Endothelial cell of umbilical vein (primary cell): ENCODE data around the gene KCNH8. TPM values are rescaled to one million over a fixed set of nuclear protein-coding genes. Genes with fewer than 3 reads are reported as not detected.

Source experiments
- BruUV-seq: library from RNA; stranded (reverse); fragments of 400-500 nt; replicated peaks from 2 replicates; lab custom pipeline; 2021; lab: Mats Ljungman, UMichigan
- CTCF ChIA-PET: fragments of 300-600, 350-600 bp; sonication (Branson Sonifier 250); formaldehyde crosslinking; loops from one replicate; lab custom pipeline; 2021; ENCODE audit warnings: antibody characterized with exemption, inconsistent platforms; lab: Charles Lee
- POLR2A ChIA-PET: fragments of 300-600, 350-600 bp; sonication (Branson Sonifier 250); formaldehyde crosslinking; loops from one replicate; lab custom pipeline; 2021; ENCODE audit warnings: antibody characterized with exemption, inconsistent platforms; lab: Charles Lee
- DNase-seq: peaks from one replicate; pipeline ENCODE4 v3.0.0-alpha.2; 2011; ENCODE audit warnings: low read depth, low spot score
- FAIRE-seq: peaks from 2 replicates; lab custom pipeline; 2011; peaks lifted over from hg19 to GRCh38; lab: Jason Lieb, UNC
- H2AFZ ChIP-seq: 2 replicates; pipeline ENCODE4 v1.6.0; 2012; ENCODE audit warnings: low read depth, low read length, control low read depth, inconsistent platforms
- H3K27ac ChIP-seq: 2 replicates; pipeline ENCODE4 v1.5.1; 2011; ENCODE audit warnings: low read depth, mild to moderate bottlenecking, control low read depth, low read length, moderate library complexity; ENCODE audit not compliant: insufficient read depth
- H3K27me3 ChIP-seq, 2 experiments: 2 replicates each; pipeline versions ENCODE4 v1.6.0 to v1.6.1; 2011; ENCODE audit warnings: low read length in 2 of 2, mixed read lengths in 1 of 2; ENCODE audit not compliant: control insufficient read depth in 2 of 2, insufficient read depth in 2 of 2
- H3K36me3 ChIP-seq, 2 experiments: 2 replicates in 1 of 2; 3 replicates in 1 of 2; pipeline ENCODE4 v1.5.1; 2011; ENCODE audit warnings: low read length in 2 of 2, mild to moderate bottlenecking in 1 of 2, moderate library complexity in 1 of 2; ENCODE audit not compliant: control insufficient read depth in 2 of 2, insufficient read depth in 2 of 2; ENCODE audit errors: extremely low read depth in 1 of 2
- H3K4me1 ChIP-seq: 3 replicates; pipeline ENCODE4 v1.5.1; 2011; ENCODE audit warnings: mild to moderate bottlenecking, low read length; ENCODE audit not compliant: control insufficient read depth, insufficient read depth; ENCODE audit errors: extremely low read depth
- H3K4me2 ChIP-seq: 2 replicates; pipeline ENCODE4 v1.6.1; 2011; ENCODE audit warnings: low read length, control low read depth, mixed read lengths; ENCODE audit not compliant: insufficient read depth
- H3K4me3 ChIP-seq, 3 experiments: fragments of 200-600 bp in 1 of 3; sonication (generic), shearing (Covaris generic) in 1 of 3; replicated peaks in 1 of 3; 2 replicates each; pipeline ENCODE4 v1.5.1; 2011 to 2016; ENCODE audit warnings: control low read depth in 3 of 3, low read length in 3 of 3, mild to moderate bottlenecking in 2 of 3, inconsistent platforms in 1 of 3, low read depth in 1 of 3, moderate library complexity in 1 of 3; ENCODE audit not compliant: insufficient read depth in 1 of 3
- H3K79me2 ChIP-seq: 2 replicates; pipeline ENCODE4 v1.6.0; 2012; ENCODE audit warnings: low read length, inconsistent platforms; ENCODE audit not compliant: control insufficient read depth, insufficient read depth
- H3K9ac ChIP-seq: replicated peaks from 2 replicates; pipeline ENCODE3; 2011; ENCODE audit warnings: low read length, control low read depth; ENCODE audit not compliant: insufficient read depth; ENCODE audit errors: extremely low read depth
- H3K9me1 ChIP-seq: replicated peaks from 3 replicates; pipeline ENCODE4 v1.6.0; 2011; ENCODE audit warnings: mild to moderate bottlenecking, low read length; ENCODE audit not compliant: control insufficient read depth, insufficient read depth; ENCODE audit errors: extremely low read depth
- H3K9me3 ChIP-seq: replicated peaks from 2 replicates; pipeline ENCODE4 v1.5.1; 2012; ENCODE audit warnings: low read length, inconsistent platforms; ENCODE audit not compliant: control insufficient read depth, insufficient read depth
- H4K20me1 ChIP-seq: replicated peaks from 2 replicates; pipeline ENCODE3; 2011; ENCODE audit warnings: mild to moderate bottlenecking, low read length; ENCODE audit not compliant: control insufficient read depth, insufficient read depth; ENCODE audit errors: extremely low read depth
- CTCF ChIP-seq, 2 donors: IDR thresholded peaks; 1 replicate in 1 of 2; 2 replicates in 1 of 2; pipeline ENCODE4 v1.5.1; 2011; ENCODE audit warnings: low read length in 2 of 2, mild to moderate bottlenecking in 2 of 2, moderate library complexity in 2 of 2, control low read depth in 1 of 2, inconsistent platforms in 1 of 2, low read depth in 1 of 2; ENCODE audit not compliant: insufficient read depth in 1 of 2; ENCODE audit errors: extremely low read depth in 1 of 2
- EZH2 ChIP-seq: IDR thresholded peaks from 2 replicates; pipeline ENCODE4 v1.6.1; 2012; ENCODE audit warnings: borderline replicate concordance, low read depth, mild to moderate bottlenecking, moderate library complexity, low read length, inconsistent platforms; ENCODE audit not compliant: severe bottlenecking
- FOS ChIP-seq: IDR thresholded peaks from 2 replicates; pipeline ENCODE4 v1.6.1; 2011; ENCODE audit warnings: mild to moderate bottlenecking, low read length, moderate library complexity, borderline replicate concordance; ENCODE audit not compliant: insufficient read depth
- GATA2 ChIP-seq: IDR thresholded peaks from 2 replicates; pipeline ENCODE4 v1.7.0; 2011; ENCODE audit warnings: low read depth, mild to moderate bottlenecking, moderate library complexity, mixed read lengths, low read length; ENCODE audit not compliant: insufficient read length, insufficient read depth
- JUN ChIP-seq: IDR thresholded peaks from 2 replicates; pipeline ENCODE4 v1.6.1; 2011; ENCODE audit warnings: borderline replicate concordance, low read depth; ENCODE audit not compliant: insufficient read length, insufficient read depth
- MYC ChIP-seq: IDR thresholded peaks from one replicate; pipeline ENCODE4 v1.6.1; 2011; ENCODE audit warnings: mild to moderate bottlenecking, low read depth, low read length
- POLR2A ChIP-seq: IDR thresholded peaks from 2 replicates; pipeline ENCODE4 v1.6.1; 2012; ENCODE audit warnings: low read depth, mild to moderate bottlenecking, control low read depth, low read length
- POLR2AphosphoS5 ChIP-seq: IDR thresholded peaks from 2 replicates; pipeline ENCODE4 v1.6.1; 2012; ENCODE audit warnings: low read depth, mild to moderate bottlenecking, control low read depth, low read length, moderate library complexity; ENCODE audit not compliant: insufficient read depth
- dilution Hi-C: fragments of 300-500 bp; cut with MboI; formaldehyde crosslinking; loops from one replicate; pipeline ENCODE4 v1.15.0; 2019; ENCODE audit warnings: low sequenced_read_pairs; ENCODE audit not compliant: extremely low pct_ligation_motif_present
- intact Hi-C: fragments of 100-400 bp; cut with micrococcal nuclease; formaldehyde crosslinking; loops from one replicate; pipeline ENCODE4 v1.10.0; 2022
- polyA plus RNA-seq, 4 experiments: library from polyadenylated mRNA; depleted of rRNA in 3 of 4; stranded (reverse) in 3 of 4; unstranded in 1 of 4; fragments of >200 nt; gene quantifications; 2 replicates each; pipeline versions ENCODE4 v1.2.1 to v1.2.3, GENCODE V29; 2011 to 2012; ENCODE audit warnings: missing spikeins in 1 of 4
- total RNA-seq: library from RNA; stranded (reverse); gene quantifications from 2 replicates; pipeline ENCODE4 v1.2.3, GENCODE V29; 2021
- TF ChIP-seq, protein P1 (sequence below): IDR thresholded peaks from 2 replicates; pipeline ENCODE4 v1.6.1; 2011; ENCODE audit not compliant: insufficient read depth, insufficient read length

KCNH8 gene
- total and polyA plus RNA-seq, 2 donors (not counting 3 experiments of a cell fraction or from before 2014, with no cell fraction given), result not detected

GRCh38 chr3:19439944-19440343 lies 291.6 kb downstream of the KCNH8 start:
- Histone ChIP-seq H4K20me1 (no peaks in the 10 kb centered on the region), H3K27me3 (no peaks in the 10 kb centered on the region), H2AFZ (no peak overlapping the region), H3K4me1 (no peaks in the 10 kb centered on the region), H3K36me3 (no peaks in the 10 kb centered on the region), H3K9ac (no peak overlapping the region), H3K9me3 (peaks cover 4% of the 10 kb centered on the region), H3K9me1 (no peaks in the 10 kb centered on the region), H3K27ac (no peak overlapping the region), H3K4me3 (no peak overlapping the region), H3K79me2 (no peaks in the 10 kb centered on the region), H3K4me2 (no peak overlapping the region)
- POLR2A ChIA-PET, result no interaction called here
- TF ChIP-seq GATA2 (no peak), FOS (no peak), EZH2 (no peak), POLR2AphosphoS5 (no peak), MYC (no peak), JUN (no peak), POLR2A (no peak), CTCF (IDR thresholded peaks at IDR 0.05; ENCODE audit: extremely low read depth in 1 of 2, insufficient read depth in 1 of 2, low read depth in 1 of 2, low read length in 2 of 2) (no peak)
- TF ChIP-seq, protein P1, sequence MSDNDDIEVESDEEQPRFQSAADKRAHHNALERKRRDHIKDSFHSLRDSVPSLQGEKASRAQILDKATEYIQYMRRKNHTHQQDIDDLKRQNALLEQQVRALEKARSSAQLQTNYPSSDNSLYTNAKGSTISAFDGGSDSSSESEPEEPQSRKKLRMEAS, result no peak
- DNase-seq, result no peak
- dilution Hi-C loops, result no loop called here
- no peak for FAIRE-seq
- intact Hi-C loops, result no loop called here
- no TSS peak for BruUV-seq
- CTCF ChIA-PET, result no interaction called here
